GM12875 (cell line): ENCODE results near the gene MRPL37.
"Not testable (repeated sequence)": the region's sequence is repeated elsewhere in the genome, so short reads cannot be mapped to it uniquely, and the experiment has no call there.

ENCODE experiments used
- H3K4me3 ChIP-seq: one replicate; pipeline ENCODE4 v1.5.1; 2011; ENCODE audit warnings: low read depth, low read length, control low read depth
- TF ChIP-seq, protein P1 (sequence below): IDR thresholded peaks from 2 replicates; pipeline ENCODE4 v1.5.1; 2011; ENCODE audit warnings: low read depth, mild to moderate bottlenecking, control low read depth, inconsistent platforms, low read length, moderate library complexity, borderline replicate concordance; ENCODE audit not compliant: insufficient read depth

The MRPL37 gene

GRCh38 chr1:54165146-54165545 is 34.8 kb upstream of the MRPL37 start:
- no peak overlapping the region for H3K4me3 ChIP-seq
- TF ChIP-seq, protein P1, sequence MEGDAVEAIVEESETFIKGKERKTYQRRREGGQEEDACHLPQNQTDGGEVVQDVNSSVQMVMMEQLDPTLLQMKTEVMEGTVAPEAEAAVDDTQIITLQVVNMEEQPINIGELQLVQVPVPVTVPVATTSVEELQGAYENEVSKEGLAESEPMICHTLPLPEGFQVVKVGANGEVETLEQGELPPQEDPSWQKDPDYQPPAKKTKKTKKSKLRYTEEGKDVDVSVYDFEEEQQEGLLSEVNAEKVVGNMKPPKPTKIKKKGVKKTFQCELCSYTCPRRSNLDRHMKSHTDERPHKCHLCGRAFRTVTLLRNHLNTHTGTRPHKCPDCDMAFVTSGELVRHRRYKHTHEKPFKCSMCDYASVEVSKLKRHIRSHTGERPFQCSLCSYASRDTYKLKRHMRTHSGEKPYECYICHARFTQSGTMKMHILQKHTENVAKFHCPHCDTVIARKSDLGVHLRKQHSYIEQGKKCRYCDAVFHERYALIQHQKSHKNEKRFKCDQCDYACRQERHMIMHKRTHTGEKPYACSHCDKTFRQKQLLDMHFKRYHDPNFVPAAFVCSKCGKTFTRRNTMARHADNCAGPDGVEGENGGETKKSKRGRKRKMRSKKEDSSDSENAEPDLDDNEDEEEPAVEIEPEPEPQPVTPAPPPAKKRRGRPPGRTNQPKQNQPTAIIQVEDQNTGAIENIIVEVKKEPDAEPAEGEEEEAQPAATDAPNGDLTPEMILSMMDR, result no peak

DNA sequence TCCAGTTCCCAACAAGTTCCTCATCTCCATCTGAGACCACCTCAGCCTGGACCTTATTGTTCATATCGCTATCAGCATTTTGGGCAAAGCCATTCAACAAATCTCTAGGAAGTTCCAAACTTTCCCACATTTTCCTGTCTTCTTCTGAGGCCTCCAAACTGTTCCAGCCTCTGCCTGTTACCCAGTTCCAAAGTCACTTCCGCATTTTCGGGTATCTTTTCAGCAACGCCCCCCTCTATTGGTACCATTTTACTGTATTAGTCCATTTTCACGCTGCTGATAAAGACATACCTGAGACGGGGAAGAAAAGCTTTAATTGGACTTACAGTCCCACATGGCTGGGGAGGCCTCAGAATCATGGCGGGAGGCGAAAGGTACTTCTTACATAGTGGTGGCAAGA is 33.6 kb upstream of the MRPL37 start:
- H3K4me3 ChIP-seq, result not testable (repeated sequence)

DNA sequence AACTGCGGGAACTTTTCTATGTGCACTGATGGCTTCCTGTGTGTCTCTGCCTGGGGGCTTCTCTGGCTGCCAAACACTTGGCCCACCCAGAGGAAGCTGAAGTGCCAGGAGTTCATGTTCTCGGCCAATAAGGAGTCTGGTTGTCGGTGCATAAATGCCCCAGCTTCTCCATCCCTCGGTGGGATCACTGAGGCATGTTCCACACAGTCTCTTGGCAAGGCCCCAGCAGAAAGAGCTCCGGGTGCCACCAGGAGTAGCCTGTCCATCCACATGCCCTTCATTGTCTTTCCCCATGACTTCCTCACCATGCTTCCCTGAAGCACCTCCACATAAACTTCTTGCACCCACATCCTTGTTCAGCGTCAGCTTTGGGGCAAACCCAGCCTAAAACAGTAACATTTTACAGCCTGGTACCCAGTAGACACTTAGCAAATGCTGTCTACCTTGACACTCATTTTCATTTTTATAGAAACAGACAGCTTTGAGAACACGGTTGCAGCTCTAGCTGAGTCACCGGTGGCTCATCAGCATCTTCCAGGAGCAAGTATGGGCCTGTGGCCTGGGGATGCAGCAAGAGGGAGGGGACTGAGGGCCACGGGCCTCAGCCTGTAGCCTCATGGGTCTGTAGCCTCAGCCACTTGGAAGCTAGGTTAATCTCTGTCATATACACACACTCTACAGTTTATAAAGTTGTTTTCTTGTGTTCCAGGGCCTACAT is 32.4 kb upstream of the MRPL37 start:
- H3K4me3 ChIP-seq, result no peak overlapping the region
- TF ChIP-seq, protein P1, result no peak

DNA sequence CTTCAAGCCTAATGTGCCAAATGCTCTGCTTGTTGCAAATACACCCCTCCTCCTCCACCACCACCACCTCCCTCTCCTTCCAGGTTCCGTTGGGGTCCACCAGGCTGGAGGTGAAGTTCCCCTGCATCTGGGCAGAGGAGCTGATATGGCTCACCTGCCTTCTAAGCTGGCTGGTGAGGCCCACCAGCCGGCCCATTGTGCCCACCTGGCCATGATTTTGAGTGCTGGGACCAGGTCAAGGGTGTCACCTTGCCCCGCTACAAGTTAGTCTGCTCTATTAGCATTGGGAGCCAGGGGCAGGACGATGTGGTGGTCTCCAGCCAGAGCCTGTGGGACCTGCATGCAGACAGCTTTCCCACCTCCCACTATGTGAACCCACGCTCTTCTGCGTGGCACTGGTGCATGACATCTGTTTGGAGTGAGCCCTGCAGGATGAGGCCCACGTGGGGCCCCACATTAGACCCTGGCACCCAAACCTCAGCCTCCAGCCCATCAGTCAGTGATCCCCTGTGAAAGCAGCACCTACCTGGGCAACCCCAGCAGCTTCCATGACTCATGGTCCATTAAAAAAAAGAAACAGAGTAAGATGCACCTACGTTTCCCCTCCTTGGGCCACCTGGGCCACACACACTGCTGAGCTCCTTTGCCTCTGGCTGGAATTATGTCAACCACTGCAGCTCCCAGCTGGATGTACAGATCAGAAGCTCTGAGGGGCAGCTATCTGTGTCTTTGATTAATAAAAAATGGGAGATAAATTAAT is 31.6 kb upstream of the MRPL37 start:
- TF ChIP-seq, protein P1, result no peak
- no peak overlapping the region for H3K4me3 ChIP-seq

DNA sequence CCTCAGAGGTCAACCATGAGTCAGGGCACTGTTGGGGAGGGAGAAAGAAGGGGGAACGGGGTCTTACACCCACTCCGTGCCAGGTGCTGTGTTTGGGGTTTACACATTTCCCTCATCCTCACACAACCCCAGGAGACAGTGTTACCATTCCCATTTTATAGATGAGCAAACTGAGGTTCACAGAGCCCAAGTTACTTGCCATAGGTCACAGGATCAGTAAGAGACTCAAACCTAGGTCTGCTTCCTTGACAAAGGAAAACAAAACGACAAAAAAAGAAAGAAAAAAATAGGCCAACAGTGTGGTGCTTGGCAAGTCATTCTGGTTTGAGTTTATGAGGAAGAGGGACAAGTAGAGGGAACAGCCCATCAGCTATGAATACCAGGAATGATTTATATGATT is 30.9 kb upstream of the MRPL37 start:
- TF ChIP-seq, protein P1, result no peak

DNA sequence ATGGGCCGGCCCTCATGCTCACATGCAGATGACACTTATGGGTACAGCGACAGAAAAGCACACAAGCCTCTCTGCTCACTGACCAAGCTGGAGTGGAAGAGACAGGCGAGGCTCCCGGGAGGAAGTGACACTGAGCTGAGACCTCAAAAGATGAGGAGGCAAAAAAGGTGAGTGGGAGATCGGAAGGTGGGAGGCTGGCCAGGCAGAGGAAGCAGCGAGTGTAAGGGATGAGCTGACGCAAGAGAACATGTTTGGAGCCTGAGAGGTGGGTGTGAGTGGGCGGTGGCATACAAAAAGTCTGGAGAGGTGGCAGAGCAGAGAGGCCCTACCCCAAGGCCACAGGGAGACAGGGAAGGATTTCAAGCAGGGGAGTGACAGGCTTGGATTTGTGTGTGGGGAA is 29.0 kb upstream of the MRPL37 start:
- no peak overlapping the region for H3K4me3 ChIP-seq
- TF ChIP-seq, protein P1, result no peak

More for the DNA sequence above, 30.9 kb upstream of the MRPL37 start:
- no peak overlapping the region for H3K4me3 ChIP-seq

GRCh38 chr1:54171606-54172005 is 28.4 kb upstream of the MRPL37 start:
- TF ChIP-seq, protein P1, result no peak
- no peak overlapping the region for H3K4me3 ChIP-seq
